ENCODE data around the gene MRPL40.

- TF ChIP-seq IKZF1 (conservative IDR thresholded peaks at IDR 0.05): no peak
- TF ChIP-seq CTCF (IDR thresholded peaks at IDR 0.05 in 2 of 3, conservative IDR thresholded peaks at IDR 0.05 in 1 of 3; ENCODE audit: control insufficient read depth in 2 of 3, extremely low read depth in 1 of 3, insufficient read depth in 1 of 3, low read depth in 3 of 3, low read length in 3 of 3): no peak
- TF ChIP-seq CBFB (IDR thresholded peaks at IDR 0.05; ENCODE audit: low read depth): no peak
Observed at GRCh38 chr22:19397734-19398104, 34.6 kb upstream of the MRPL40 start.
